Femur (tissue), 1 donor: ENCODE data around the gene LEMD2.
"Not testable (repeated sequence)": the region's sequence is repeated elsewhere in the genome, so short reads cannot be mapped to it uniquely, and the experiment has no call there.

Experiments
- DNase-seq: peaks from one replicate; pipeline ENCODE4 v3.0.0-alpha.2; 2017

The LEMD2 gene

DNA sequence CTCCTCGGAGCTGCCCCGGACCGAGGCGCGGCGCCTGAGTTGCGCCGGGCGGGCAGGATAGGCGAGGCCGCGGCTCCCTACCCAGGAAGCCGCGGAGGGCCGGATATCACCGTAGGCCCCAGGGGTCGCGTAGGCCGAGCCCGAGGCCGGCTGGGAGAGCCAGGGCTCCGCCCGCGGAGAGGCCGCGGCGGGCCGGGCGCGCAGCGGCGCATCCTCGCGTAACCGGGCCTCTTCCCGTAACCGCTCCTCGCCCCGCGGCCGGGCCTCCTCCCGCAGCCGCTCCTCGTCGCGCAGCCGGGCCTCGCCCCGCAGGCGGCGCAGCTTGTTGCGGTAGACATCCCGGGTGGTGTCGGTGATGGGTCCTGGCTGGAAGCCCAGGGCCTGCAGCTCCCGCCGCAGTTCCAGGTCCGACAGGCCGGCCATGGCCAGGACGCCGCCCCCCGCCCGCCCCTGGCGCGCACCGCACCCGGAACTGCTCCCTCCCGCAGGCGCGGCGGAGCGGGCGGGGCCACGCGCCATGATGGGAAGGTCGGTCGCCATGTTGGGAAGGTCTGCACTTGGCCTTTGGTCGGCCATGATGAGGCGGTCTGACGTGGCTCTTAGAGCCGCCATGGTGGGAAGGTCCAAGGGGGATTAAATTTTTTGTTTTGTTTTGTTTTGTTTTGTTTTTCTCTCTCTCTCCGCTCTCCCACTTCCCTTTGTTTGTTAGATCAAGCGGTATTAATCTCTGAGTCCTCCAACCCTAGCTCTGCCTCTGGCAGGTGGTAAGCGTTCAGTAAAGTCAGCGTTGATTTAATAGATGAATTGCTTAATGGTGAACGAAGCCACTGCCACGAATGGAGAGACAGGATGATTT is at the start of gene LEMD2:
Gene LEMD2 (minus strand): TSS at position 437 of the 856 bp plus-strand sequence. CDS start 14 bp downstream, at position 423.
- peak; percentile 97 for DNase-seq

- DNase-seq = peak; percentile 46
Measured at GRCh38 chr6:33837971-33838665, 49.2 kb upstream of the LEMD2 start.

DNA sequence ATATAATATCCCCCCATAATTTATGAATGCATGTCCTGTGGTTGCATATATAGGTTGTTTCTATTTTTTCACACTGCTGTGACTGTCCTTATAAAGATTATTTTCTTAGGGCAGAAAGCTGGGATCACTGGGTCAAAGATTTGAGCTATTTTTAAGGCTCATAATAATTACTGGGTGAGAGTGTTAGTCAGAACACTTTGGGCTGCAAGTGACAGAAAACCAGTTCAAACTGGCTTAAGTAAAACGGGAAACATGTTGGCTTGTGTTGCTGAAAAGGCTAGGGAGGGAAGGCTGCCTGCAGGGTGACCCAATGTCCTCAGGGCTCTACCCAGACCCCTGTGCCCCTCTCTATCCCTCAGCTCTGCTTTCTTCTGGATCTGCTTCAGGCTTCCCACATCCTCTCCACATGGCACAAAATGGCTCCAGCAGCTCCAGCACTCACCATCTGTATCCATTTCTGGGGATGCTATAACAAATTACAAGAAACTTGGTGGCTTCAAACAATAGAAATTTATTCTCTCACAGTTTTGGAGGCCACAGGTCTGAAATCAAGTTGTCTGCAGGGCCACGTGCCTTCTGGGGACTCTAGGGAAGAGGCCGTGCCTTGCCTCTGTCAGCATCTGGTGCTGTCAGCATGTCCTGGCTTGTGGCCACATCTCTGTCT is 48.0 kb upstream of the LEMD2 start:
- no peak for DNase-seq

- DNase-seq = no peak
Measured at GRCh38 chr6:33834401-33835392, 45.8 kb upstream of the LEMD2 start.

- no peak for DNase-seq
Measured at GRCh38 chr6:33833599-33833998, 44.7 kb upstream of the LEMD2 start.

DNA sequence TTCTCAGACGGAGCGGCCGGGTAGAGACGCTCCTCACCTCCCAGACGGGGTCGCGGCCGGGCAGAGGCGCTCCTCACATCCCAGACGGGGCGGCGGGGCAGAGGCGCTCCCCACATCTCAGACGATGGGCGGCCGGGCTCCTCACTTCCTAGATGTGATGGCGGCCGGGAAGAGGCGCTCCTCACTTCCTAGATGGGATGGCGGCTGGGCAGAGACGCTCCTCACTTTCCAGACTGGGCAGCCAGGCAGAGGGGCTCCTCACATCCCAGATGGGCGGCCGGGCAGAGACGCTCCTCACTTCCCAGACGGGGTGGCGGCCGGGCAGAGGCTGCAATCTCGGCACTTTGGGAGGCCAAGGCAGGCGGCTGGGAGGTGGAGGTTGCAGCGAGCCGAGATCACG is 43.9 kb upstream of the LEMD2 start:
- DNase-seq = not testable (repeated sequence)

- DNase-seq = not testable (repeated sequence)
Measured at GRCh38 chr6:33831725-33832124, 42.8 kb upstream of the LEMD2 start.

GRCh38 chr6:33830635-33831240 is 41.8 kb upstream of the LEMD2 start:
- no peak for DNase-seq

GRCh38 chr6:33828764-33829731 is 40.1 kb upstream of the LEMD2 start:
- DNase-seq = no peak

- no peak for DNase-seq
Measured at GRCh38 chr6:33828452-33828763, 39.5 kb upstream of the LEMD2 start.

DNA sequence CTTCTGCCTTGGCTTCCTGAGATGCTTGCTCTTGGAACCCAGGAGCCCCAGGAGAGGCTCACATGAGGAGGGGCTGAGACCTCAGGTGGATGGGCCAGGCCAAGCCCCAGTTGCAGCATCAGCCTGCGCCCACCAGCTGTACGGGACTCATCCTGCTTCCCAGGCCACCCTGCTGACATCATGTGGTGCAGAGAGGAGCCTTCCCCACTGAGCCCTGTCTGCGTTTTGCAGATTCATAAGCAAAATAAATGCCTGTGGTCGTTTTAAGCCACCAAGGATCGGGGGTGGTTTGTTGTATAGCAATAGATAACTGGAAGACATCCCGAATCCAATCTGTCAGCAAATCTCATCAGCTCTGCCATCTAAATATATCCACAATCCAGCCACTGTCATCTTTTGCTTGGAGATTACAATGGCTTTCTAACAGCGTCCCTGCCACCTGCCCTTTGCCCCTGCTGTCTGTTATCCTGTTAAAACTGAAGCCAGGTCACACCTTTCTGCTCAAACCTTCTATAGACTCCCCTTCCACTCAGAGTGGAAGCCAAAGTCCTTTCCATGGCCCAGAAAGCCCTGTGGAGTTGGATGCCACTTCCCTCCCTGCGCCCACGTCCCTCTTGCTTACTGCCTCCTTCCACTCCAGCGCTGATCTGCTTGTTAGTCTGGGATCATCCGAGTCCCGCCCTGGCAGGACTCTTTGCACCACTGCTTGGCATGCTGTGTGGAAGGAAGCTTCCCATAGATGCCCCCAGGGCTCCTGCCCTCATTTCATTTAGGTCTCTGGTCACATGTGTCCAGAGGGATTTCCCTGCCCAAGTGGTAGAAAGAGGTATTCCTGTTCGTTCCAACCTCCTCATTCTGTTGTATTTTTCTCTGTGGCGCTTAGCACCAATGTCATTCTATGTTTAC is 38.9 kb upstream of the LEMD2 start:
- no peak for DNase-seq

DNA sequence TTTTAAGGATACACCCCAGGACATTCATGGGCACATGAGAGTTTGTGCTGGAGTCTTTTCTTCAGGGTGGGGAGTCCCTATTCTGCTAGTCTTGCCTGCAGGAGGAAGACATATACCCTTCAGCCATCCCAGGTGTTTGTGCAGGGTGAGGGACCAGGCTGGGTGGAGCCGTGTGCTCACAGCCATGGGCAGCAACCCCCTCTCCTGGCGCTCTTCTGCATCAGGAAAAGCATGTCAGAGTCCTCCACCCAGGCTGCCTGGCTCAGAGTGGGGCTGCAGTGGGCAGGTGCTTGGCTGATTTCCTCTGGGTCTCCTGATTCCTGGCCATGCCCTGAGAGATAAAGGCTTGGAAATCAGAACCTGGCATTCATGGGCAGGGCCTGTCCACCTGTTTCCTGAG is 37.6 kb upstream of the LEMD2 start:
- no peak for DNase-seq

DNA sequence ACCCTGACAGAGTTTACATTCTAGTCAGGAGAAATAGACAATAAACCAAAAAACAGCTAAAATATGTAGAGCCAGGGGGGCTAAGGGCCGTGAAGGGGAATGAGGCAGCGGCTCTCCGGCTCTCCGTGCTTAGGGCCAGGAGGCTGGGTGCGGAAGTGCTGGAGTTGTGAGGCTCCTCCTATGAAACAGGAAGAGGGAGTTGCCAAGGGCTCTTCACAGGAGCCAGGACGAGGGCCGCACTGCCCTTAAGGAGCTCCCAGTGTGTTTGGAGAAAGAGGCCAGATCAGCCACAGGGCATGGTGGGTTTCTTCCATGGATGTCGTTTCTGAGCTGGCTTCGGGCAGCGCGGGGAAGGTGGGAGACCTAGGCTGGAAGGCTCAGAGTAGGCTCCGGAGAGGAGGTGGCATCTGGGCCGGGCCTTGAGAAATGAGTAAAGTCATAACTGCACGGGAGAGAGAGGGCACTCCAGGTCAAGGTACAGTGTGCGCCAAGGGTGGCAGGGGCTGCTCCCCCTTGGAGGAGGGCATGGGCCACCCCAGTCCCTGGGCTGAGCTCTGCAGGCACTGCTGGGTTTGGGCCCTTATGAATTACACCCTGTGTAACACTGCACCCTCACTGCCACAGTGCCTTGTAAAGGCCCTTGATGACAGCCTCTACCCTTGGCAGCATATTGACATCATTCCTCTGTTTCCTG is 35.7 kb upstream of the LEMD2 start:
- peak; percentile 43 for DNase-seq

DNA sequence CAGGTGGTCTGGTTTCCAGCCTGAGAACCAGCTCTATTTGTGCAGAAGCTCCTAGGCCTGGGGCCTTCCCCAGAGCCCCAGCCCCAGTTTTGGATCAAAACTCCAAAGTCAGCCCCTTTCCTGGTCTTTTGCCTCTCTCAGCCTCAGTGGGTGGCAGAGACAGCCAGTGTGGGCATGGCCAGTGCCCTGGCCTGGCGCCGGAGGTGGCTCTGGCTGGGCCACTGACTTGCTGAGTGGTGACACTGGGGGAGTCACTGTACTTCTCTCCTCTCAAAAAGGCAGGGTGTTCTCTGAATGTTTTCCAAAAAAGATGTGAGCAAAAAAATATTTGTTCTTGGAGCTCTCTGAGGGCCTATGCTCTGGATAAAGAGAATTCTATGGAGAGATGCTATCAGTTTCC is 34.9 kb upstream of the LEMD2 start:
- DNase-seq = no peak

GRCh38 chr6:33822575-33823395 is 33.9 kb upstream of the LEMD2 start:
- no peak for DNase-seq

GRCh38 chr6:33820784-33821520 is 32.0 kb upstream of the LEMD2 start:
- DNase-seq = no peak

GRCh38 chr6:33820243-33820642 is 31.3 kb upstream of the LEMD2 start:
- DNase-seq = no peak
